HCT116 (cell line): ENCODE measurements around the gene LIPI. TPM values are rescaled to one million over a fixed set of nuclear protein-coding genes. Genes with fewer than 3 reads are reported as not detected.

ENCODE experiments used
- ATAC-seq: fragments of 200-7000 bp; cut with Tn5 transposase; 2 replicates; pipeline ENCODE4 v1.9.1; 2020; ENCODE audit warnings: mild to moderate bottlenecking, moderate library complexity
- BruUV-seq: library from RNA; stranded (reverse); fragments of 400-500 nt; replicated peaks from 2 replicates; lab custom pipeline; 2021; lab: Mats Ljungman, UMichigan
- CTCF ChIA-PET: fragments of 300-600 bp; sonication (Branson Sonifier 250); formaldehyde crosslinking; loops from one replicate; lab custom pipeline; 2021; ENCODE audit warnings: antibody characterized with exemption; lab: Charles Lee
- POLR2A ChIA-PET: fragments of 300-600, 350-600 bp; sonication (Branson Sonifier 250); formaldehyde crosslinking; loops from one replicate; lab custom pipeline; 2021; ENCODE audit warnings: antibody characterized with exemption; lab: Charles Lee
- RAD21 ChIA-PET, 2 experiments: fragments of 300-600 bp; sonication (Branson Sonifier 250); formaldehyde crosslinking; loops; one replicate each; lab custom pipeline; 2023; ENCODE audit warnings: low total read pairs in 2 of 2; ENCODE audit not compliant: uncharacterized antibody in 2 of 2, unreplicated experiment in 2 of 2, low non-redundant PET in 1 of 2; lab: Charles Lee
- DNase-seq: peaks from one replicate; pipeline ENCODE4 v3.0.0-alpha.2; 2010; ENCODE audit warnings: low read depth, low spot score
- H2AFZ ChIP-seq: fragments of 200-600 bp; shearing (Covaris generic), sonication (generic); 2 replicates; pipeline ENCODE4 v1.6.1; 2017; ENCODE audit warnings: low read depth, mixed run types, mixed read lengths, antibody characterized with exemption, low read length; ENCODE audit not compliant: poor library complexity, severe bottlenecking
- H3K27ac ChIP-seq: 2 replicates; pipeline ENCODE4 v1.5.1; 2012; ENCODE audit warnings: low read depth, low read length
- H3K27me3 ChIP-seq: fragments of 200-600 bp; sonication (generic); 2 replicates; pipeline ENCODE4 v1.6.1; 2016; ENCODE audit warnings: mixed run types, low read length, mixed read lengths; ENCODE audit not compliant: insufficient read depth
- H3K36me3 ChIP-seq, 2 experiments: fragments of 200-500 bp in 1 of 2; fragments of 200-600 bp in 1 of 2; sonication (Bioruptor generic) in 1 of 2; sonication (generic) in 1 of 2; 2 replicates each; pipeline versions ENCODE4 v1.5.1 to v1.6.1; 2014 to 2016; ENCODE audit warnings: low read length in 2 of 2, inconsistent platforms in 1 of 2, mixed read lengths in 1 of 2, mixed run types in 1 of 2; ENCODE audit not compliant: insufficient read depth in 2 of 2, control insufficient read depth in 1 of 2
- H3K4me1 ChIP-seq, 2 experiments: fragments of 200-600 bp in 1 of 2; sonication (generic) in 1 of 2; 2 replicates each; pipeline versions ENCODE4 v1.5.1 to v1.6.1; 2012 to 2017; ENCODE audit warnings: low read length in 2 of 2, inconsistent platforms in 1 of 2, mild to moderate bottlenecking in 1 of 2, mixed read lengths in 1 of 2, mixed run types in 1 of 2, moderate library complexity in 1 of 2; ENCODE audit not compliant: insufficient read depth in 2 of 2, control insufficient read depth in 1 of 2
- H3K4me2 ChIP-seq: fragments of 200-600 bp; sonication (generic); 2 replicates; pipeline ENCODE4 v1.6.1; 2017; ENCODE audit warnings: mixed run types, low read length, mixed read lengths
- H3K4me3 ChIP-seq, 2 experiments: fragments of 200-600 bp in 1 of 2; sonication (generic) in 1 of 2; replicated peaks in 1 of 2; 2 replicates each; pipeline ENCODE4 v1.5.1; 2011 to 2016; ENCODE audit warnings: low read length in 2 of 2, control low read depth in 1 of 2, low read depth in 1 of 2, mild to moderate bottlenecking in 1 of 2, mixed read lengths in 1 of 2, mixed run types in 1 of 2
- H3K79me2 ChIP-seq: fragments of 200-600 bp; sonication (generic); 2 replicates; pipeline ENCODE4 v1.6.1; 2017; ENCODE audit warnings: mild to moderate bottlenecking, mixed run types, low read length, moderate library complexity, mixed read lengths; ENCODE audit not compliant: insufficient read depth
- H3K9ac ChIP-seq: fragments of 200-600 bp; sonication (generic); 2 replicates; pipeline ENCODE4 v1.6.1; 2016; ENCODE audit warnings: low read length, mixed read lengths
- H3K9me2 ChIP-seq: fragments of 200-600 bp; sonication (generic), shearing (Covaris generic); 2 replicates; pipeline ENCODE4 v1.6.1; 2017; ENCODE audit warnings: mixed run types, mild to moderate bottlenecking, moderate library complexity; ENCODE audit not compliant: insufficient read depth
- H3K9me3 ChIP-seq, 2 experiments: fragments of 200-500 bp in 1 of 2; fragments of 200-600 bp in 1 of 2; sonication (Bioruptor generic) in 1 of 2; sonication (generic) in 1 of 2; 2 replicates each; pipeline ENCODE4 v1.6.1; 2014 to 2017; ENCODE audit warnings: low read length in 2 of 2, mixed read lengths in 2 of 2, inconsistent platforms in 1 of 2, low read depth in 1 of 2, mild to moderate bottlenecking in 1 of 2, mixed run types in 1 of 2, moderate library complexity in 1 of 2; ENCODE audit not compliant: control insufficient read depth in 1 of 2, insufficient read depth in 1 of 2
- H4K20me1 ChIP-seq: fragments of 200-600 bp; sonication (generic), shearing (Covaris generic); 2 replicates; pipeline ENCODE4 v1.6.1; 2017; ENCODE audit warnings: mixed run types, mild to moderate bottlenecking, moderate library complexity; ENCODE audit not compliant: insufficient read depth
- CBX3 ChIP-seq: IDR thresholded peaks from 2 replicates; pipeline ENCODE4 v1.6.1; 2012; ENCODE audit warnings: low read depth
- CEBPB ChIP-seq: IDR thresholded peaks from 2 replicates; pipeline ENCODE4 v1.6.1; 2012; ENCODE audit warnings: low read depth
- EGR1 ChIP-seq: IDR thresholded peaks from 2 replicates; pipeline ENCODE4 v1.6.1; 2012; ENCODE audit warnings: low read depth
- ELF1 ChIP-seq: IDR thresholded peaks from 2 replicates; pipeline ENCODE4 v1.6.1; 2012; ENCODE audit warnings: low read depth, borderline replicate concordance
- EZH2 ChIP-seq: fragments of 200-600 bp; sonication (generic); IDR thresholded peaks from 2 replicates; pipeline ENCODE4 v1.6.1; 2017; ENCODE audit warnings: antibody characterized with exemption, mixed run types
- EZH2phosphoT487 ChIP-seq: fragments of 200-600 bp; IDR thresholded peaks from 2 replicates; pipeline ENCODE4 v1.6.1; 2018; ENCODE audit warnings: antibody characterized with exemption, borderline replicate concordance
- FOSL1 ChIP-seq: IDR thresholded peaks from 2 replicates; pipeline ENCODE4 v1.6.1; 2012; ENCODE audit warnings: low read depth
- JUND ChIP-seq: IDR thresholded peaks from 2 replicates; pipeline ENCODE4 v1.6.1; 2012
- POLR2A ChIP-seq: IDR thresholded peaks from 2 replicates; pipeline ENCODE4 v1.7.0; 2011; ENCODE audit warnings: borderline replicate concordance; ENCODE audit not compliant: insufficient read depth, insufficient read length; ENCODE audit errors: extremely low read depth
- POLR2AphosphoS5 ChIP-seq: IDR thresholded peaks from 2 replicates; pipeline ENCODE4 v1.6.1; 2011; ENCODE audit warnings: mild to moderate bottlenecking, low read depth, low read length, moderate library complexity
- RAD21 ChIP-seq: IDR thresholded peaks from 2 replicates; pipeline ENCODE4 v1.6.1; 2012; ENCODE audit warnings: low read depth, mild to moderate bottlenecking
- SP1 ChIP-seq: IDR thresholded peaks from 2 replicates; pipeline ENCODE4 v1.6.1; 2012; ENCODE audit warnings: low read depth
- SRF ChIP-seq: IDR thresholded peaks from 2 replicates; pipeline ENCODE4 v1.6.1; 2012; ENCODE audit warnings: low read depth
- YY1 ChIP-seq: IDR thresholded peaks from 2 replicates; pipeline ENCODE4 v1.6.1; 2011; ENCODE audit warnings: low read length, low read depth, moderate library complexity, mild to moderate bottlenecking; ENCODE audit not compliant: insufficient replicate concordance; ENCODE audit errors: extremely low read depth
- ZFX ChIP-seq: fragments of 450-650 bp; IDR thresholded peaks from 2 replicates; pipeline ENCODE4 v1.6.1; 2017
- ZNF274 ChIP-seq: fragments of 200-500 bp; sonication (Bioruptor generic); IDR thresholded peaks from 2 replicates; pipeline ENCODE4 v1.6.1; 2014; ENCODE audit warnings: mild to moderate bottlenecking, low read depth, low read length, inconsistent platforms
- intact Hi-C: fragments of 100-400 bp; cut with micrococcal nuclease; formaldehyde crosslinking; loops from 2 replicates; pipeline ENCODE4 v1.10.0; 2022
- total RNA-seq: library from RNA; stranded (reverse); gene quantifications from one replicate; pipeline ENCODE4 v1.2.1, GENCODE V29; 2021; ENCODE audit not compliant: unreplicated experiment
- TF ChIP-seq, protein P1 (sequence below): IDR thresholded peaks from 2 replicates; pipeline ENCODE4 v1.6.1; 2012
- TF ChIP-seq, protein P2 (sequence below): IDR thresholded peaks from 2 replicates; pipeline ENCODE4 v1.6.1; 2012

Gene LIPI
- total RNA-seq, 1 experiment from 2014 or later, result not detected

DNA sequence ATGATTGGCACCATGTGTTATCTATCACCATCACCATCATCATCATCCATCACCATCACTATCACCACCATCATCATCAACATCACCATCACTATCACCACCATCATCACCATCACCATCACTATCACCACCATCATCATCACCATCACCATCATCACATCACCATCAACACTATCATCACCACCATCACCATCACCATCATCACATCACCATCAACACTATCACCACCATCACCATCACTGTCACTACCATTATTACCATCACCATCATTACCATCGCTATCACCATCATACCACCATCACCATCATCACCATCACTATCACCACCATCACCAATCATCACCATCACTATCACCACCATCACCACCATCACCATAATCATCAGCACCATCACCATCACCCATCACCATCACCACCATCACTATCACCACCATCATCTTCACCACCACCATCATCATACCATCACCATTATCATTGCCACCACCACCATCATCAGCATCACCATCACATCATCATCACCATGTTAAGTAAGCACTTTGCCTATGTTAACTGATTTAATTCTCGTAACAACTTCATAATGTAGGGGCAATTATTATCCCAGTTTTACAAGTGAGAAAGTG is 112.8 kb downstream of the LIPI start:
- no peaks in the 10 kb centered on the region for H3K27me3 ChIP-seq
- ATAC-seq (no peak), DNase-seq (no peak)
- no TSS peak for BruUV-seq
- no peaks in the 10 kb centered on the region for H3K4me1 ChIP-seq
- H2AFZ ChIP-seq, result no peak overlapping the region
- no peak overlapping the region for H3K27ac ChIP-seq
- no peak overlapping the region for H3K4me2 ChIP-seq
- H3K9ac ChIP-seq, result no peak overlapping the region
- H3K36me3 ChIP-seq, result no peaks in the 10 kb centered on the region
- POLR2A ChIA-PET, result no interaction called here
- peaks cover 0 to 21% of the 10 kb centered on the region in 2 experiments; a peak in 2 of 4 replicates for H3K9me3 ChIP-seq
- CTCF ChIA-PET, result no interaction called here
- RAD21 ChIA-PET, result no interaction called here
- no peaks in the 10 kb centered on the region for H3K9me2 ChIP-seq
- H4K20me1 ChIP-seq, result no peaks in the 10 kb centered on the region
- intact Hi-C loops, result no loop called here
- no peak overlapping the region for H3K4me3 ChIP-seq
- TF ChIP-seq RAD21 (no peak), EGR1 (no peak), SRF (no peak), ELF1 (no peak), EZH2 (no peak), SP1 (no peak), POLR2A (no peak), POLR2AphosphoS5 (no peak), ZFX (no peak), CBX3 (no peak), FOSL1 (no peak), YY1 (no peak), JUND (no peak), ZNF274 (no peak), EZH2phosphoT487 (no peak), CEBPB (no peak)
- TF ChIP-seq, protein P1, sequence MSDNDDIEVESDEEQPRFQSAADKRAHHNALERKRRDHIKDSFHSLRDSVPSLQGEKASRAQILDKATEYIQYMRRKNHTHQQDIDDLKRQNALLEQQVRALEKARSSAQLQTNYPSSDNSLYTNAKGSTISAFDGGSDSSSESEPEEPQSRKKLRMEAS, result no peak
- TF ChIP-seq, protein P2, sequence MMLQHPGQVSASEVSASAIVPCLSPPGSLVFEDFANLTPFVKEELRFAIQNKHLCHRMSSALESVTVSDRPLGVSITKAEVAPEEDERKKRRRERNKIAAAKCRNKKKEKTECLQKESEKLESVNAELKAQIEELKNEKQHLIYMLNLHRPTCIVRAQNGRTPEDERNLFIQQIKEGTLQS, result no peak
- TF ChIP-seq, all 23 proteins: peak for 0
- no peaks in the 10 kb centered on the region for H3K79me2 ChIP-seq
